Smooth muscle cell (in vitro differentiated cells): Measurements from ENCODE around the gene P4HA1. TPM values are rescaled to one million over a fixed set of nuclear protein-coding genes. Genes with fewer than 3 reads are reported as not detected.

Experiments used
- DNase-seq: peaks from one replicate; lab custom pipeline; 2025; ENCODE audit not compliant: unreplicated experiment; lab: John Stamatoyannopoulos, UW
- H2AFZ ChIP-seq: fragments of 200-600 bp; sonication (generic); 2 replicates; pipeline ENCODE4 v1.6.0; 2016; ENCODE audit warnings: antibody characterized with exemption, low read depth, mild to moderate bottlenecking
- H3F3A ChIP-seq: fragments of 200-600 bp; sonication (generic); 2 replicates; pipeline ENCODE4 v1.6.0; 2017; ENCODE audit warnings: antibody characterized with exemption, low read depth
- H3K27ac ChIP-seq: fragments of 200-600 bp; sonication (generic); 2 replicates; pipeline ENCODE4 v1.5.1; 2016; ENCODE audit warnings: low read depth, mild to moderate bottlenecking
- H3K27me3 ChIP-seq: fragments of 200-600 bp; sonication (generic); 2 replicates; pipeline ENCODE4 v1.6.1; 2016; ENCODE audit warnings: low read depth, mild to moderate bottlenecking
- H3K36me3 ChIP-seq: fragments of 200-600 bp; sonication (generic); 2 replicates; pipeline ENCODE4 v1.5.1; 2016; ENCODE audit warnings: low read depth
- H3K4me1 ChIP-seq: fragments of 200-600 bp; sonication (generic); 2 replicates; pipeline ENCODE4 v1.5.1; 2016; ENCODE audit warnings: low read depth
- H3K4me2 ChIP-seq: fragments of 200-600 bp; sonication (generic); 2 replicates; pipeline ENCODE4 v1.6.0; 2016; ENCODE audit warnings: mild to moderate bottlenecking
- H3K4me3 ChIP-seq: fragments of 200-600 bp; sonication (generic); 2 replicates; pipeline ENCODE4 v1.5.1; 2016; ENCODE audit warnings: mild to moderate bottlenecking
- H3K79me2 ChIP-seq: fragments of 200-600 bp; sonication (generic); 2 replicates; pipeline ENCODE4 v1.6.0; 2016; ENCODE audit warnings: low read depth, mild to moderate bottlenecking
- H3K9ac ChIP-seq: fragments of 200-600 bp; sonication (generic); 2 replicates; pipeline ENCODE4 v1.6.0; 2016; ENCODE audit warnings: low read depth
- H3K9me3 ChIP-seq: fragments of 200-600 bp; sonication (generic); replicated peaks from 2 replicates; pipeline ENCODE4 v1.5.1; 2016; ENCODE audit warnings: low read depth
- H4K20me1 ChIP-seq: fragments of 200-600 bp; sonication (generic); 2 replicates; pipeline ENCODE4 v1.6.0; 2016; ENCODE audit warnings: low read depth
- CTCF ChIP-seq: fragments of 200-600 bp; sonication (generic); IDR thresholded peaks from 2 replicates; pipeline ENCODE4 v1.5.1; 2017; ENCODE audit warnings: borderline replicate concordance, mild to moderate bottlenecking, antibody characterized with exemption; ENCODE audit not compliant: insufficient read depth, poor library complexity, severe bottlenecking
- WGBS: methylation state at CpG from one replicate; pipeline ENCODE4 v1.1.7; 2016; ENCODE audit warnings: low lambda C conversion rate; 5-methylcytosine and 5-hydroxymethylcytosine counted together
- polyA plus RNA-seq: library from polyadenylated mRNA; unstranded; fragments of >200 nt; fragmentation: Nextera tagmentation; extraction: Ambion mirVana; gene quantifications from 2 replicates; pipeline ENCODE4 v1.2.1, GENCODE V29; 2016
- total RNA-seq: library from RNA; depleted of rRNA; stranded (reverse); fragments of >200 nt; gene quantifications from 2 replicates; pipeline ENCODE4 v1.2.3, GENCODE V29; 2014

P4HA1 gene
- total and polyA plus RNA-seq, 2 experiments from 2014 or later, result 467 to 489 TPM

- Histone ChIP-seq H3K79me2 (peaks cover 50% of the 10 kb centered on the region), H3K9me3 (no peaks in the 10 kb centered on the region), H2AFZ (no peak overlapping the region), H3K27me3 (no peaks in the 10 kb centered on the region), H3K4me3 (no peak overlapping the region), H3F3A (peaks cover 5% of the 10 kb centered on the region), H3K9ac (no peak overlapping the region), H3K36me3 (peaks cover 23% of the 10 kb centered on the region), H3K27ac (no peak overlapping the region), H3K4me1 (no peaks in the 10 kb centered on the region), H3K4me2 (no peak overlapping the region), H4K20me1 (peaks cover 97% of the 10 kb centered on the region)
- DNase-seq, result no peak
- TF ChIP-seq CTCF, result no peak
- WGBS, result 100% methylated on average over 1 of the region's 1 CpG
These were observed 36.5 kb downstream of the P4HA1 start for GRCh38 chr10:73060173-73060572.

- Histone ChIP-seq H3K27ac (no peak overlapping the region), H3K4me2 (no peak overlapping the region), H3K4me3 (no peak overlapping the region), H3K4me1 (no peaks in the 10 kb centered on the region), H3K36me3 (peaks cover 25% of the 10 kb centered on the region), H4K20me1 (peaks cover 98% of the 10 kb centered on the region), H3K9me3 (no peaks in the 10 kb centered on the region), H3K9ac (no peak overlapping the region), H3F3A (no peaks in the 10 kb centered on the region), H3K27me3 (no peaks in the 10 kb centered on the region), H3K79me2 (peaks cover 60% of the 10 kb centered on the region), H2AFZ (no peak overlapping the region)
- WGBS, result 87% methylated on average over 6 of the region's 6 CpGs
- no peak for TF ChIP-seq CTCF
- DNase-seq, result no peak
These were observed 38.5 kb downstream of the P4HA1 start for GRCh38 chr10:73058057-73058591.

GRCh38 chr10:73054286-73054685, 42.4 kb downstream of the P4HA1 start:
- Histone ChIP-seq H3K79me2 (peaks cover 60% of the 10 kb centered on the region), H2AFZ (no peak overlapping the region), H3K4me2 (no peak overlapping the region), H3K27me3 (no peaks in the 10 kb centered on the region), H3K27ac (no peak overlapping the region), H3F3A (no peaks in the 10 kb centered on the region), H3K4me1 (no peaks in the 10 kb centered on the region), H3K4me3 (no peak overlapping the region), H3K36me3 (peaks cover 32% of the 10 kb centered on the region), H4K20me1 (peaks cover 96% of the 10 kb centered on the region), H3K9me3 (no peaks in the 10 kb centered on the region), H3K9ac (no peak overlapping the region)
- WGBS, result 93% methylated on average over 2 of the region's 2 CpGs
- no peak for DNase-seq
- TF ChIP-seq CTCF, result no peak

GRCh38 chr10:73053275-73053674, 43.4 kb downstream of the P4HA1 start:
- peaks cover 36% of the 10 kb centered on the region for H3K36me3 ChIP-seq
- no peaks in the 10 kb centered on the region for H3K27me3 ChIP-seq

More at GRCh38 chr10:73053275-73053674, 43.4 kb downstream of the P4HA1 start:
- Histone ChIP-seq H4K20me1 (peaks cover 98% of the 10 kb centered on the region), H3K4me1 (no peaks in the 10 kb centered on the region), H2AFZ (no peak overlapping the region), H3K4me2 (no peak overlapping the region), H3K9ac (no peak overlapping the region), H3F3A (no peaks in the 10 kb centered on the region), H3K79me2 (peaks cover 55% of the 10 kb centered on the region), H3K4me3 (no peak overlapping the region), H3K9me3 (no peaks in the 10 kb centered on the region), H3K27ac (no peak overlapping the region)
- DNase-seq, result no peak
- 84% methylated on average over 4 of the region's 4 CpGs for WGBS
- TF ChIP-seq CTCF, result no peak
